ENCODE data around the gene CCR5.

Gene CCR5

GRCh38 chr3:46395766-46396530, 25.2 kb downstream of the CCR5 start:
- Histone ChIP-seq H3K4me2 (no peak overlapping the region), H2AFZ (ENCODE audit: low read depth) (no peak overlapping the region), H3K9ac (no peak overlapping the region), H3K79me2 (ENCODE audit: insufficient read depth, low read depth) (no peaks in the 10 kb centered on the region), H3K36me3 (ENCODE audit: insufficient read depth) (no peaks in the 10 kb centered on the region), H3K4me1 (ENCODE audit: low read depth, poor library complexity, severe bottlenecking) (peaks cover 15% of the 10 kb centered on the region), H4K20me1 (ENCODE audit: insufficient read depth) (no peaks in the 10 kb centered on the region), H3K27ac (no peak overlapping the region), H3K27me3 (ENCODE audit: insufficient read depth, low read depth) (no peaks in the 10 kb centered on the region), H3K4me3 (IDR thresholded peaks at IDR 0.05; ENCODE audit: insufficient read depth, low read depth, low read length) (no peak overlapping the region)
- TF ChIP-seq, protein P1, sequence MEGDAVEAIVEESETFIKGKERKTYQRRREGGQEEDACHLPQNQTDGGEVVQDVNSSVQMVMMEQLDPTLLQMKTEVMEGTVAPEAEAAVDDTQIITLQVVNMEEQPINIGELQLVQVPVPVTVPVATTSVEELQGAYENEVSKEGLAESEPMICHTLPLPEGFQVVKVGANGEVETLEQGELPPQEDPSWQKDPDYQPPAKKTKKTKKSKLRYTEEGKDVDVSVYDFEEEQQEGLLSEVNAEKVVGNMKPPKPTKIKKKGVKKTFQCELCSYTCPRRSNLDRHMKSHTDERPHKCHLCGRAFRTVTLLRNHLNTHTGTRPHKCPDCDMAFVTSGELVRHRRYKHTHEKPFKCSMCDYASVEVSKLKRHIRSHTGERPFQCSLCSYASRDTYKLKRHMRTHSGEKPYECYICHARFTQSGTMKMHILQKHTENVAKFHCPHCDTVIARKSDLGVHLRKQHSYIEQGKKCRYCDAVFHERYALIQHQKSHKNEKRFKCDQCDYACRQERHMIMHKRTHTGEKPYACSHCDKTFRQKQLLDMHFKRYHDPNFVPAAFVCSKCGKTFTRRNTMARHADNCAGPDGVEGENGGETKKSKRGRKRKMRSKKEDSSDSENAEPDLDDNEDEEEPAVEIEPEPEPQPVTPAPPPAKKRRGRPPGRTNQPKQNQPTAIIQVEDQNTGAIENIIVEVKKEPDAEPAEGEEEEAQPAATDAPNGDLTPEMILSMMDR (conservative IDR thresholded peaks at IDR 0.05; ENCODE audit: low read depth, low read length): no peak

DNA sequence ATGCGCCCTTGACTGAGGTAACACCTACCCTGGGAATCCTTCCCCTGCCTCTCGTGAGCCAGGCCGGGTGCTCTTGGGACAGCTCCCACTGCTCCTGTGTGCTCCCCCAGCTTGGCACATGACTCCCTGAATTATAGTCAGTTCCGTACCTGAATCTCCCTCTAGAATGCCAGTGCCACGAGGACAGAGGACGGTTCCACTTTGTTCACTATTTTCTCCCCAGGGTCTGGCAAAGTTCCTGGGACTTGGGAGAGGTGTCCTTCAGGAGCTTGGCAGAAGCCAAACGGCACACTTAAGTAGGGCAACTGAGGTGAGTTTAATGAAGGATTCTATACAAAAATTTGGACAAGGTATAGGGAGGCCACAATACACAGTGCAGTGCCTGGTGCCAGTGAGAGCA, 26.4 kb downstream of the CCR5 start:
- Histone ChIP-seq H4K20me1 (ENCODE audit: insufficient read depth) (no peaks in the 10 kb centered on the region), H3K79me2 (ENCODE audit: insufficient read depth, low read depth) (no peaks in the 10 kb centered on the region), H3K9ac (no peak overlapping the region), H2AFZ (ENCODE audit: low read depth) (no peak overlapping the region), H3K36me3 (ENCODE audit: insufficient read depth) (no peaks in the 10 kb centered on the region), H3K27ac (no peak overlapping the region), H3K27me3 (ENCODE audit: insufficient read depth, low read depth) (no peaks in the 10 kb centered on the region), H3K4me3 (IDR thresholded peaks at IDR 0.05; ENCODE audit: insufficient read depth, low read depth, low read length) (no peak overlapping the region), H3K4me1 (ENCODE audit: low read depth, poor library complexity, severe bottlenecking) (peaks cover 15% of the 10 kb centered on the region), H3K4me2 (no peak overlapping the region)
- TF ChIP-seq, protein P1 (conservative IDR thresholded peaks at IDR 0.05; ENCODE audit: low read depth, low read length): no peak

DNA sequence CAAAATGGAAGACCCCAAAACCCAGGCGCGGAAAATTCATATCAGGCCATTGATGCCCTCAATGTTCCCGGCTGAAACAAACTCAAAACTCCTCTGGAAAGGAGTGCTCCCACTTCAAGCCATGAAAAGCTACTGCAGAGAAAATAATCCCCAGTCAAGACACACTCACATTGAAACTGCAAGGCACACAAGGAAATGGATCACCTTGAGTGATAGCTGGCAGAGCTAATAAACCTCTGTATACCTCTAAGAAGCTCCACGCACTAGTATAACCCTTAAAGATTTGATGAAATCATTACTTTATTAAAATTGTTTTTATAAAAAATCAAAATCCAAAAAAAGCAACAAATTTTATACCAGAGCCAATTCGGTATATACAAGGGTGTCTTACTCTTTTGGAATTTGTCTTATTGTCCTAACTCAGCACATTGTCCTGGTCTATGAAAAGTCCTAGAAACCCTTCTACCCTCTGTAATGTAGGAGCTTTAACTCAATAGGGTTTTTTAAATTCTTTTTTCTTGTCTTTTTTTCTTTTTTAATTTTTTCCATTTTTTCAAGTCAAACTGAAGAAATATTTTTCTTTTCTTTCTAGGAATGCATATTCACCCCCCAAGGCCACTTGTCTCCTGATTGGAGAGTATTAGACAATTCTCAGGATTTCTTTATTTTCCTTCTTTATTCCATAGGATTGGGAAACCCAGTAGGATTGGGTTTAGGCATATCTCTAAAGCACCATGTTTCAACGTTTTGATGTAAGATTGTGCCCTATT, 27.6 kb downstream of the CCR5 start:
- Histone ChIP-seq H3K4me3 (IDR thresholded peaks at IDR 0.05; ENCODE audit: insufficient read depth, low read depth, low read length) (no peak overlapping the region), H3K4me2 (no peak overlapping the region), H2AFZ (ENCODE audit: low read depth) (no peak overlapping the region), H3K79me2 (ENCODE audit: insufficient read depth, low read depth) (no peaks in the 10 kb centered on the region), H4K20me1 (ENCODE audit: insufficient read depth) (no peaks in the 10 kb centered on the region), H3K4me1 (ENCODE audit: low read depth, poor library complexity, severe bottlenecking) (peaks cover 8% of the 10 kb centered on the region), H3K9ac (no peak overlapping the region), H3K27me3 (ENCODE audit: insufficient read depth, low read depth) (no peaks in the 10 kb centered on the region), H3K36me3 (ENCODE audit: insufficient read depth) (no peaks in the 10 kb centered on the region), H3K27ac (no peak overlapping the region)
- TF ChIP-seq, protein P1 (conservative IDR thresholded peaks at IDR 0.05; ENCODE audit: low read depth, low read length): no peak

GRCh38 chr3:46399098-46399497, 28.4 kb downstream of the CCR5 start:
- H3K79me2 ChIP-seq (ENCODE audit: insufficient read depth, low read depth): no peaks in the 10 kb centered on the region
- no peak overlapping the region for H3K9ac ChIP-seq
- no peaks in the 10 kb centered on the region for H4K20me1 ChIP-seq (ENCODE audit: insufficient read depth)
- no peaks in the 10 kb centered on the region for H3K27me3 ChIP-seq (ENCODE audit: insufficient read depth, low read depth)
- peaks cover 1% of the 10 kb centered on the region for H3K4me1 ChIP-seq (ENCODE audit: low read depth, poor library complexity, severe bottlenecking)
- H3K4me2 ChIP-seq: no peak overlapping the region
- no peak overlapping the region for H3K27ac ChIP-seq
- TF ChIP-seq, protein P1 (conservative IDR thresholded peaks at IDR 0.05; ENCODE audit: low read depth, low read length): no peak
- H3K36me3 ChIP-seq (ENCODE audit: insufficient read depth): no peaks in the 10 kb centered on the region
- no peak overlapping the region for H3K4me3 ChIP-seq (IDR thresholded peaks at IDR 0.05; ENCODE audit: insufficient read depth, low read depth, low read length)
- H2AFZ ChIP-seq (ENCODE audit: low read depth): no peak overlapping the region
